Neuronal stem cell (in vitro differentiated cells): ENCODE measurements around the gene TMEM250.
"Not testable (repeated sequence)": the region's sequence is repeated elsewhere in the genome, so short reads cannot be mapped to it uniquely, and the experiment has no call there.

Experiments used
- DNase-seq: peaks from one replicate; pipeline ENCODE4 v3.0.0-alpha.2; 2013; ENCODE audit warnings: low spot score
- H2AFZ ChIP-seq: one replicate; pipeline ENCODE4 v1.6.1; 2013; ENCODE audit warnings: mild to moderate bottlenecking, low read length, inconsistent platforms
- H2AK5ac ChIP-seq: 2 replicates; pipeline ENCODE4 v1.6.1; 2013; ENCODE audit warnings: low read depth, mild to moderate bottlenecking, inconsistent platforms, low read length, moderate library complexity, mixed read lengths
- H2BK120ac ChIP-seq: 2 replicates; pipeline ENCODE4 v1.6.1; 2013; ENCODE audit warnings: low read depth, mild to moderate bottlenecking, inconsistent platforms, low read length, moderate library complexity, mixed read lengths
- H2BK12ac ChIP-seq: one replicate; pipeline ENCODE4 v1.6.1; 2013; ENCODE audit warnings: low read length, inconsistent platforms
- H2BK15ac ChIP-seq: 2 replicates; pipeline ENCODE4 v1.6.1; 2013; ENCODE audit warnings: mild to moderate bottlenecking, low read length, inconsistent platforms, mixed read lengths
- H2BK5ac ChIP-seq: one replicate; pipeline ENCODE4 v1.6.1; 2013; ENCODE audit warnings: inconsistent platforms, mild to moderate bottlenecking, low read length, moderate library complexity
- H3K14ac ChIP-seq: one replicate; pipeline ENCODE4 v1.6.1; 2013; ENCODE audit warnings: low read length, inconsistent platforms
- H3K18ac ChIP-seq: 2 replicates; pipeline ENCODE4 v1.6.1; 2013; ENCODE audit warnings: low read length, inconsistent platforms
- H3K23ac ChIP-seq: 2 replicates; pipeline ENCODE4 v1.6.1; 2013; ENCODE audit warnings: low read depth, mild to moderate bottlenecking, mixed read lengths, low read length, inconsistent platforms; ENCODE audit not compliant: poor library complexity
- H3K27ac ChIP-seq: replicated peaks from 3 replicates; pipeline ENCODE4 v1.5.1; 2013; ENCODE audit warnings: low read length, inconsistent platforms
- H3K27me3 ChIP-seq, 3 experiments: 2 replicates each; pipeline ENCODE4 v1.6.1; 2013; ENCODE audit warnings: low read length in 3 of 3, mild to moderate bottlenecking in 2 of 3, inconsistent platforms in 1 of 3, low read depth in 1 of 3, mixed read lengths in 1 of 3, moderate library complexity in 1 of 3; ENCODE audit not compliant: control insufficient read depth in 3 of 3, insufficient read depth in 3 of 3
- H3K36me3 ChIP-seq, 2 donors: replicated peaks in 1 of 2; 2 replicates each; pipeline ENCODE4 v1.6.1; 2013; ENCODE audit warnings: low read length in 2 of 2; ENCODE audit not compliant: control insufficient read depth in 2 of 2, insufficient read depth in 2 of 2
- H3K4ac ChIP-seq: 2 replicates; pipeline ENCODE4 v1.6.1; 2013; ENCODE audit warnings: inconsistent platforms, mild to moderate bottlenecking, low read length, moderate library complexity
- H3K4me1 ChIP-seq, 2 donors: 1 replicate in 1 of 2; 2 replicates in 1 of 2; pipeline ENCODE4 v1.6.1; 2013; ENCODE audit warnings: low read length in 2 of 2, low read depth in 1 of 2; ENCODE audit not compliant: control insufficient read depth in 2 of 2, insufficient read depth in 1 of 2
- H3K4me2 ChIP-seq: one replicate; pipeline ENCODE4 v1.6.1; 2013; ENCODE audit warnings: mild to moderate bottlenecking, low read length, inconsistent platforms; ENCODE audit not compliant: insufficient read depth, poor library complexity, severe bottlenecking
- H3K4me3 ChIP-seq, 2 donors: 2 replicates each; pipeline ENCODE4 v1.5.1; 2013; ENCODE audit warnings: low read length in 2 of 2, mild to moderate bottlenecking in 2 of 2, inconsistent platforms in 1 of 2, moderate library complexity in 1 of 2
- H3K79me1 ChIP-seq: one replicate; pipeline ENCODE4 v1.6.1; 2013; ENCODE audit warnings: low read depth, mild to moderate bottlenecking, inconsistent platforms, low read length, moderate library complexity
- H3K9ac ChIP-seq: one replicate; pipeline ENCODE4 v1.6.1; 2013; ENCODE audit warnings: mild to moderate bottlenecking, low read depth, low read length, inconsistent platforms; ENCODE audit not compliant: poor library complexity
- H3K9me3 ChIP-seq, 2 donors: replicated peaks in 1 of 2; 2 replicates each; pipeline versions ENCODE3 to v1.6.1; 2013; ENCODE audit warnings: low read length in 2 of 2, mild to moderate bottlenecking in 2 of 2, inconsistent platforms in 1 of 2, low read depth in 1 of 2, mixed read lengths in 1 of 2, moderate library complexity in 1 of 2; ENCODE audit not compliant: control insufficient read depth in 2 of 2, insufficient read depth in 1 of 2
- H4K8ac ChIP-seq: one replicate; pipeline ENCODE4 v1.6.1; 2013; ENCODE audit warnings: low read depth, mild to moderate bottlenecking, inconsistent platforms, low read length, moderate library complexity
- H4K91ac ChIP-seq: one replicate; pipeline ENCODE4 v1.6.1; 2013; ENCODE audit warnings: low read length, low read depth, mild to moderate bottlenecking, inconsistent platforms; ENCODE audit not compliant: poor library complexity
- WGBS, 2 donors: extraction: QIAGEN DNeasy Blood & Tissue Kit; methylation state at CpG; one replicate each; pipeline ENCODE4 v1.1.7; 2013; ENCODE audit warnings: missing lambda C conversion rate in 2 of 2, mixed read lengths in 1 of 2; ENCODE audit not compliant: insufficient read length in 2 of 2, insufficient replicate concordance in 1 of 2; ENCODE audit errors: extremely low coverage in 2 of 2; 5-methylcytosine and 5-hydroxymethylcytosine counted together

TMEM250 gene

GRCh38 chr9:136104916-136105315, 13.8 kb downstream of the TMEM250 start:
- H2AK5ac ChIP-seq, result peak overlapping the region; percentile 89
- H3K36me3 ChIP-seq, result no peaks in the 10 kb centered on the region
- no CpG with 5 or more reads among the region's 6 CpGs for WGBS, 2 donors
- no peak overlapping the region for H2BK120ac ChIP-seq
- H3K14ac ChIP-seq, result no peak overlapping the region
- peak overlapping the region; percentile 93 for H2BK12ac ChIP-seq
- H2AFZ ChIP-seq, result no peak overlapping the region
- H3K27ac ChIP-seq, result no peak overlapping the region
- H3K4me3 ChIP-seq, result no peak overlapping the region
- no peak overlapping the region for H4K91ac ChIP-seq
- no peak for DNase-seq
- H3K4ac ChIP-seq, result no peak overlapping the region
- no peak overlapping the region for H4K8ac ChIP-seq
- no peak overlapping the region for H3K9ac ChIP-seq
- peaks cover 2% of the 10 kb centered on the region for H3K79me1 ChIP-seq
- H3K9me3 ChIP-seq, result no peaks in the 10 kb centered on the region
- peak overlapping the region; percentile 82 for H2BK15ac ChIP-seq
- H3K4me2 ChIP-seq, result no peak overlapping the region
- peak overlapping the region; percentile 53 for H3K23ac ChIP-seq
- peak overlapping the region; percentile 62 for H3K18ac ChIP-seq
- peaks cover 0 to 14% (median 0%) of the 10 kb centered on the region in 3 experiments for H3K27me3 ChIP-seq
- H3K4me1 ChIP-seq, result peaks cover 28 to 53% of the 10 kb centered on the region in 2 donors
- no peak overlapping the region for H2BK5ac ChIP-seq

DNA sequence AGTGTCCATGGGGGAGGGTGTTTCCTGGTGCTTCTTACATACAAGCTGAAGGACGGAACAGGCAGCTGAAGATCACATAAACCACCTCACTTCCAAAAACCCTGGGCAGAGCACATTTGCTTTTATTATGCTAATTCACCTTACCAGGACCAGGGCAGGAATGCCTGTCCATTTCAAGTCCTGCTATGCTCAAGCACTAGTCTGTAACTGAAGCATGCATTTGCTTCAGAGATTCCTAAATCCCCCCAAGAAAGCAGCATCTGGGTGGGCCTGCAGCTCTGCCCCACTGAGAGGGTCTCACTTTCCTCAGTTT, 14.2 kb downstream of the TMEM250 start:
- H2BK5ac ChIP-seq, result no peak overlapping the region
- peak overlapping the region; percentile 56 for H2BK120ac ChIP-seq
- no peak overlapping the region for H3K4me3 ChIP-seq
- peaks cover 28 to 51% of the 10 kb centered on the region in 2 donors for H3K4me1 ChIP-seq
- no peak overlapping the region for H3K9ac ChIP-seq
- no peak overlapping the region for H2AFZ ChIP-seq
- H3K79me1 ChIP-seq, result peaks cover 2% of the 10 kb centered on the region
- H3K36me3 ChIP-seq, result no peaks in the 10 kb centered on the region
- no peak overlapping the region for H4K8ac ChIP-seq
- DNase-seq, result no peak
- H4K91ac ChIP-seq, result no peak overlapping the region
- H2AK5ac ChIP-seq, result peak overlapping the region; percentile 96
- H3K27me3 ChIP-seq, result peaks cover 0 to 14% (median 0%) of the 10 kb centered on the region in 3 experiments
- no peak overlapping the region for H2BK12ac ChIP-seq
- peak overlapping the region; percentile 42 for H3K18ac ChIP-seq
- WGBS, 2 donors, result no CpG with 5 or more reads among the region's 1 CpG
- H3K9me3 ChIP-seq, result no peaks in the 10 kb centered on the region
- no peak overlapping the region for H3K23ac ChIP-seq
- H2BK15ac ChIP-seq, result peak overlapping the region; percentile 82
- no peak overlapping the region for H3K14ac ChIP-seq
- no peak overlapping the region for H3K27ac ChIP-seq
- no peak overlapping the region for H3K4me2 ChIP-seq
- no peak overlapping the region for H3K4ac ChIP-seq

DNA sequence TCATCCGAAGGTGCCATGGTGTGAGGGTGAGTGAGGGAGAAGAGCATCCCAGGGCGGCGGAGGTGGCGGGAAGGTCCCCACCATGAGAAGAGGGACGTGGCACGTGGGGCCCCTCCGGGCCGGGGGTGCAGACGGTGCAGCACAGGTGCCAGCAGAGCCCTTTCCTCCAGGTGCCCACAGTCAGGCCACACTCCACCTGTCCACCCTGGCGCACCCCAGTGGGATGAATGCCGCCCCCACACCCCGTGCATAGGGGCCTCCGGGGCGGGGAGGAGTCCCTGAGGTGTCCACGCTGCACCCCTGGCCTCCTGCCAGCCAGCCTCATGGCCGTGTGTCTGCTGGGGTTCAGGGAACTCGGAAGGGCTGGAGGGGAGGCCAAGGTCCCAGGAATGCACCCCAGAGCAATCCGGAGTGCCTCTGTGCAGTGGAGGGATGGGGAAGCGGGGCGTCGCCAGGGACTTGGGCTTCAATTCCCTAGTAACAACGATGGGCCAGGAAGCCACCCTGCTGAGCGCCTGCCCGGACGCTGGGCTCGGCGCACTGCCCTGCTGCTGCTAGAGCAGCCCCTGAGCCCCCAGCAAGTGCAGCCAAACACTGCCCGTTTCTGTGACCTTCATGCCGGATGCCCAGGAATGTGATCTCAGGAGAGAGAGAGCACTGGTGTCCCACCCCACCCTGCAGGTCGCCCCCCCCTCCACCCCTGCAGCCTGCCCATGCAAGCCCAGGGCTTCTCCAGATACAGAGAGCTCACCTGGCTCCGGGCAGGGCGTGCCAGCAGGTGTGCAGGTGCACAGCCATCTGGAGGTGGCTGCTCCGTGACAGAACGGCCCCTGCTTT, 14.8 kb downstream of the TMEM250 start:
- Histone ChIP-seq H3K4me2 (no peak overlapping the region), H2BK120ac (peak overlapping the region; percentile 56), H3K18ac (peak overlapping the region; percentile 87), H3K36me3 (no peaks in the 10 kb centered on the region), H3K79me1 (peaks cover 2% of the 10 kb centered on the region), H2BK15ac (peak overlapping the region; percentile 97), H3K27me3 (peaks cover 0 to 19% (median 0%) of the 10 kb centered on the region in 3 experiments), H2BK12ac (peak overlapping the region; percentile 98), H3K4ac (peak overlapping the region; percentile 76), H3K4me1 (peaks cover 23 to 52% of the 10 kb centered on the region in 2 donors), H4K8ac (no peak overlapping the region), H3K4me3 (no peak overlapping the region), H3K9ac (no peak overlapping the region), H4K91ac (peak overlapping the region; percentile 12), H3K23ac (peak overlapping the region; percentile 85), H3K9me3 (no peaks in the 10 kb centered on the region), H2BK5ac (no peak overlapping the region), H3K27ac (no peak overlapping the region), H2AFZ (no peak overlapping the region), H2AK5ac (peak overlapping the region; percentile 96), H3K14ac (peak overlapping the region; percentile 21)
- WGBS, 2 donors, result no CpG with 5 or more reads among the region's 34 CpGs
- no peak for DNase-seq

DNA sequence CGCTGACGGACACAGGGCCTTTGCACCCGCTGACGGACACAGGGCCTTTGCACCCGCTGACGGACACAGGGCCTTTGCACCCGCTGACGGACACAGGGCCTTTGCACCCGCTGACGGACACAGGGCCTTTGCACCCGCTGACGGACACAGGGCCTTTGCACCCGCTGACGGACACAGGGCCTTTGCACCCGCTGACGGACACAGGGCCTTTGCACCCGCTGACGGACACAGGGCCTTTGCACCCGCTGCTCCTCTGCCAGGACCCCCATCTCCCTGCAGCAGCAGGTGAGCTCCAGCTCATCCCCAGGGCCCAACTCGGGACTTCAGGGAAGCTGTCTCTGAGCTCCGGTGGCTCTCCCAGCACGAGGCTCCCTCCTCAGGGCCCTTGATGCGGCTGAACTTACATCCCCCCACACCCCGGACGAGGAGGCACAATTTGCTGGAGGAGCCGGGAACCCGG, 17.0 kb downstream of the TMEM250 start:
- H3K79me1 ChIP-seq, H4K8ac ChIP-seq, H2AFZ ChIP-seq, H3K36me3 ChIP-seq, H3K9me3 ChIP-seq, H3K9ac ChIP-seq, H3K4ac ChIP-seq, H4K91ac ChIP-seq, H3K27ac ChIP-seq, H3K23ac ChIP-seq, H2BK5ac ChIP-seq, H2BK120ac ChIP-seq, H3K4me3 ChIP-seq, H3K4me2 ChIP-seq, DNase-seq: not testable (repeated sequence)
- Histone ChIP-seq H3K18ac (peak overlapping the region; percentile 85), H2BK12ac (peak overlapping the region; percentile 90), H2BK15ac (peak overlapping the region; percentile 93), H3K14ac (peak overlapping the region; percentile 6), H2AK5ac (peak overlapping the region; percentile 97), H3K27me3 (peaks cover 0 to 37% (median 3%) of the 10 kb centered on the region in 3 experiments), H3K4me1 (peaks cover 19 to 43% of the 10 kb centered on the region in 2 donors)
- no CpG with 5 or more reads among the region's 27 CpGs for WGBS, 2 donors
